ENCODE measurements around the gene ZNF296.

Gene ZNF296

GRCh38 chr19:45057444-45057843, 18.8 kb downstream of the ZNF296 start:
- DNase-seq = no peak

GRCh38 chr19:45056831-45057230, 19.4 kb downstream of the ZNF296 start:
- no peak for DNase-seq

- no peak for DNase-seq
These were observed 24.2 kb downstream of the ZNF296 start for GRCh38 chr19:45051929-45052579.

- no peak for DNase-seq
These were observed 26.2 kb downstream of the ZNF296 start for GRCh38 chr19:45050036-45050435.

GRCh38 chr19:45049073-45049736, 27.1 kb downstream of the ZNF296 start:
- no peak for DNase-seq

GRCh38 chr19:45047188-45047797, 29.0 kb downstream of the ZNF296 start:
- peak in 1 of 2 donors; percentile 64 for DNase-seq

GRCh38 chr19:45046355-45046754, 29.9 kb downstream of the ZNF296 start:
- DNase-seq = no peak

- DNase-seq = no peak
These were observed 30.5 kb downstream of the ZNF296 start for GRCh38 chr19:45045671-45046353.

- DNase-seq = no peak
These were observed 35.2 kb downstream of the ZNF296 start for GRCh38 chr19:45041125-45041524.

GRCh38 chr19:45040059-45040771, 36.1 kb downstream of the ZNF296 start:
- peak; percentile 88 to 91 for DNase-seq

GRCh38 chr19:45038931-45039893, 37.1 kb downstream of the ZNF296 start, which contains the start of gene CLASRP:
Gene CLASRP (plus strand): TSS chr19:45039045. CDS start chr19:45040213, 1,168 bp downstream.
- DNase-seq = peak; percentile 90 to 94

- DNase-seq = no peak
These were observed 38.7 kb downstream of the ZNF296 start for GRCh38 chr19:45037393-45038169.

GRCh38 chr19:45035755-45036154, 40.5 kb downstream of the ZNF296 start:
- DNase-seq = no peak

GRCh38 chr19:45032421-45032820, 43.9 kb downstream of the ZNF296 start:
- DNase-seq = no peak

GRCh38 chr19:45030825-45031224, 45.5 kb downstream of the ZNF296 start:
- no peak for DNase-seq

- no peak for DNase-seq
These were observed 48.9 kb downstream of the ZNF296 start for GRCh38 chr19:45027371-45027770.

- DNase-seq = no peak
These were observed 51.0 kb downstream of the ZNF296 start for GRCh38 chr19:45025264-45025663.

- DNase-seq = no peak
These were observed 53.2 kb downstream of the ZNF296 start for GRCh38 chr19:45023048-45023447.

- DNase-seq = no peak
These were observed 54.3 kb downstream of the ZNF296 start for GRCh38 chr19:45021971-45022370.

All from inflammatory macrophage (primary cell).